T-helper 17 cell (primary cell): ENCODE data around the gene SCIN. TPM values are rescaled to one million over a fixed set of nuclear protein-coding genes. Genes with fewer than 3 reads are reported as not detected.

Experiments used
- ATAC-seq: fragments of 150-1000 bp; cut with Tn5 transposase; 2 replicates; pipeline ENCODE4 v1.10.0; 2021; ENCODE audit warnings: mild to moderate bottlenecking, moderate library complexity
- DNase-seq, 3 donors: peaks; one replicate each; pipeline versions ENCODE4 v3.0.0 to v3.0.0-alpha.2; 2020 to 2021
- H3K9me3 ChIP-seq: one replicate; pipeline ENCODE4 v1.7.0; 2013; ENCODE audit warnings: low read length, mild to moderate bottlenecking; ENCODE audit not compliant: control insufficient read depth, poor library complexity, severe bottlenecking
- H3K27ac Mint-ChIP-seq: one replicate; pipeline ENCODE4 v1.8.0; 2022; ENCODE audit warnings: mild to moderate bottlenecking, moderate library complexity, mixed read lengths
- H3K27me3 Mint-ChIP-seq: one replicate; pipeline ENCODE4 v1.8.0; 2022; ENCODE audit warnings: mixed read lengths
- H3K36me3 Mint-ChIP-seq: one replicate; pipeline ENCODE4 v1.8.0; 2022; ENCODE audit warnings: low read depth, mixed read lengths
- H3K4me1 Mint-ChIP-seq: one replicate; pipeline ENCODE4 v1.8.0; 2022; ENCODE audit warnings: mild to moderate bottlenecking, mixed read lengths
- H3K4me3 Mint-ChIP-seq: one replicate; pipeline ENCODE4 v1.8.0; 2022; ENCODE audit warnings: mild to moderate bottlenecking, moderate library complexity, mixed read lengths
- total RNA-seq, 4 donors: library from RNA in 2 of 4; stranded (reverse) in 2 of 4; gene quantifications; one replicate each; pipeline ENCODE4 v1.2.3 and lab custom pipeline; 2022 to 2026

The SCIN gene
- total RNA-seq, 2 donors from 2014 or later = 0.15 TPM; not detected in 1

DNA sequence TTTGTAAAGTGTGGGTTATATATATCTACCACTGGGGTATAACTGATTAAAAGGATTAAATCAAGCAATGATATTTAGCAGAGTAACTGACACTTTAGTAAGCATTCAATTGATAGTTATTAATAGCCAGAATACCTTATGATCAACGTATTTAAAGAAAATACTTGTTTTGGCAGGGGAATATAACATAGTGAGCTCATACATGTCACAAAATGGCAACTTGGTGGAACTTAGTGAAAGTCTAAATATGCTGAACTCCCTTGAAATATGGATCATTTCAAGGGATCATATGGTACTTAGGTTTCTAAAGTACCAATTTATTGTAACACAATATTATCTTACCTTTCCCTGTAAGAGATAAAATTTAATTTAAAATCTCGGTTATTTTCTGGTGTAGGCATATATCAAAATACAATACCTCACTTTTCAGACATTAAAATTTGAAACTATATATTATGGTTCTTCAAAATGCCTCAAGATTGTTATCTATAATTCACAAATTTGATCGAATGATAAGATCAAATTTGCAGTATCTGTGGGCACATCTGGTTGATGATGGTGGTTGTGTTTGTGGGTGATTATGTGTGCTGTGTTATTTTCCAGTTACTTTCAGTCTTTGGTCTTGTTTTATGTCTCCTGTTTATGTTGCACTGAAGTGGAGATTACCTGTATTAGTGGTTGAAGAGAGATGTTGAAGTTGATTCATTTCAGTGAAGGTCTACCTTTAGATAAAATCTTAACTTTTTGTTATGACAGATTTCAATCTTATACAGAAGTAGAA, 122.1 kb downstream of the SCIN start:
- H3K4me1 Mint-ChIP-seq = peaks cover 27% of the 10 kb centered on the region
- DNase-seq = no peak
- ATAC-seq = peak; percentile 45
- H3K27ac Mint-ChIP-seq = peak overlapping the region; percentile 6
- H3K36me3 Mint-ChIP-seq = no peaks in the 10 kb centered on the region
- H3K4me3 Mint-ChIP-seq = no peak overlapping the region
- no peaks in the 10 kb centered on the region for H3K9me3 ChIP-seq
- no peaks in the 10 kb centered on the region for H3K27me3 Mint-ChIP-seq

DNA sequence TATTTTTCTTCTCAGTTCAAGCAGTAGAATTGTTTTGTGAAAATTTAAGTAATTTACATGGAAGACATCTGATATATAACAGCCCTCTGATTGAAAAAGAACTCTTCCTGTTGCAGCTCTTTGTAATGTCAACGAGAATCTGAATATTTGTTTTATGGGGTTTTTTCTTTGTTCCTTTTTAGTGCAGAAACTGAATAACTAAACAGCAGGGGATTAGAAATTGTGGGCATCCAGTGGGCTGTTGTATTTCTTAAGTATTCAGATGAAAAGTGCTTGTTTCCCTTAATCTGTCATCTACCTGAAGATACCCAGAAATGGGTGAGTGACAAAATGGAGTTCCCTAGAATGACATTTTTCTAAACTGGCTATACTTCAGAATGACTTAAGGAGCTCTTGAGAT, 124.3 kb downstream of the SCIN start:
- no peaks in the 10 kb centered on the region for H3K9me3 ChIP-seq
- H3K27ac Mint-ChIP-seq = peak overlapping the region; percentile 53
- H3K36me3 Mint-ChIP-seq = no peaks in the 10 kb centered on the region
- no peaks in the 10 kb centered on the region for H3K27me3 Mint-ChIP-seq
- H3K4me3 Mint-ChIP-seq = no peak overlapping the region
- ATAC-seq = no peak
- H3K4me1 Mint-ChIP-seq = peaks cover 18% of the 10 kb centered on the region
- DNase-seq = no peak

DNA sequence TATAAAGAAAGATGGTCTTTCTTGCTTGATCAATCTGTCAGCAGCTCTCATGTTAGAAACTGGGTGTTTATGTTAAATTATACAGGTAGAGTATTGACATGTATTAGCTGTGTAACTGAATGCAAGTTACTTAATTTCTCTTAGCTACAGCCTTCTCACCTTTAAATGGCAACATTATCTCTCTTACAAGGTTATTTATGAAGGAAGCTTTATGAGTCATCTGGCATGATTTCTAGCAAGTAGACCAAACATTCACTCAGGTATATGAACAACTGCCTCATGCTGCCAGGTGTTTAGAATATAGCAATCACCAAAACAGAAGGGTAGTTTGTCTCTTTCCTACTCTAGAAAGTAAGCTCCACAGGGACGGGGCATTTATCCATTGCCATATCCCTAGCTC, 125.4 kb downstream of the SCIN start:
- Mint-ChIP-seq H3K27ac (peak overlapping the region; percentile 74), H3K27me3 (no peaks in the 10 kb centered on the region), H3K36me3 (no peaks in the 10 kb centered on the region), H3K4me3 (no peak overlapping the region), H3K4me1 (peaks cover 17% of the 10 kb centered on the region)
- DNase-seq (no peak), ATAC-seq (no peak)
- H3K9me3 ChIP-seq = no peaks in the 10 kb centered on the region

DNA sequence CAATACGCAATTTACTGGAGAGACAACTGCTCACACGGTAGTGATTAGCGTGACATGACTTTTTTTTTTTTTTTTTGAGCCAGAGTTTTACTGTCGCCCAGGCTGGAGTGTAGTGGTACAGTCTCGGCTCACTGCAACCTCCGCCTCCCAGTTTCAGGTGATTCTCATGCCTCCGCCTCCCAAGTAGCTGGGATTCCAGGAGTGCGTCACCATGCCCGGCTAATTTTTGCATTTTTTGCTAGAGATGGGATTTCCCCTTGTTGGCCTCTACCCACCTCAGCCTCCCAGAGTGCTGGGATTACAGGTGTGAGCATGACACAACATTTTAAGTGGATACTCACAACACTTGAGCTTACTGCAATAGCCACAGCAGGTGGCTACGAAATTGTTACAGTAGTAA, 128.8 kb downstream of the SCIN start:
- Mint-ChIP-seq H3K27me3 (no peaks in the 10 kb centered on the region), H3K4me3 (no peak overlapping the region), H3K27ac (no peak overlapping the region), H3K36me3 (peaks cover 2% of the 10 kb centered on the region), H3K4me1 (peaks cover 6% of the 10 kb centered on the region)
- ATAC-seq (no peak), DNase-seq (no peak)
- H3K9me3 ChIP-seq = no peaks in the 10 kb centered on the region

DNA sequence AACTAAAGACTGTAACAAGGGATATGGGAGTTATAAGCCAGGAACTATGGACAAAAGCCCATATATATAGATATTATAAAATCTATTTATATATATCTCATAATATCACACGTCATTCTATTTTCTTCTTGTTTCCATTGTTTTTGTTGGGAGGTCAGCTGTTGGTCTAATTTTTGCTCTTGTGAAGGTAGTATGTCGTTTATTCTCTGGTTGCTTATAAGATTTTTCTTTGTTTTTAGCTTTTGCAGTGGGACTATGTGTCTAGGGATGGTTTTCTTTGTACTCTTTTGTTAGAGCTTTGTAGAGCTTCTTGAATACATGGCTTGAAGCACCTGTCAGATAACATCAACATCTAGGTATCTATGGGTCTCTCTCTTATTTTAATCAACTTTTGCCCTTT, 130.9 kb downstream of the SCIN start:
- no peak for ATAC-seq
- H3K36me3 Mint-ChIP-seq = peaks cover 2% of the 10 kb centered on the region
- no peak overlapping the region for H3K27ac Mint-ChIP-seq
- H3K4me1 Mint-ChIP-seq = peaks cover 3% of the 10 kb centered on the region
- no peak for DNase-seq
- H3K4me3 Mint-ChIP-seq = no peak overlapping the region
- H3K27me3 Mint-ChIP-seq = no peaks in the 10 kb centered on the region
- H3K9me3 ChIP-seq = no peaks in the 10 kb centered on the region

DNA sequence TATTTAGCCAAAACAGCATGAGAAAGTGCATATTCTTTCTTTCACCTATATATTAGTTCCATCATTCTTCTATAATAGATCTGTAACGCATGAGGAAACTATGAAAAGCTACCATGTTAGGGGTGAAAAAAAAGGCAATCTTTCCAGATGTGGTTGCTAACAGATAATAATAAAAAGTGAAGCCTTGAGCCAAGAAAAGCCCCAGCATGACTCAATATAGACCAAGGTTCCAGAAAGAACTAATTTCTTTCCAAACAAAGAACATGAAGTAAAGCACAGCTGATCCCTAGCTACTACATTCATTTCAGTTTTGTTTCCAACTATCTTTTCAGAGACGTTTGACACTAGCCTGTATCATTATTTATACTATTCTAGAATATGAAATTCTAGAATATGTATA, 133.4 kb downstream of the SCIN start:
- no peak overlapping the region for H3K4me3 Mint-ChIP-seq
- no peak overlapping the region for H3K27ac Mint-ChIP-seq
- no peaks in the 10 kb centered on the region for H3K27me3 Mint-ChIP-seq
- H3K9me3 ChIP-seq = no peaks in the 10 kb centered on the region
- ATAC-seq (no peak), DNase-seq (no peak)
- peaks cover 3% of the 10 kb centered on the region for H3K4me1 Mint-ChIP-seq
- H3K36me3 Mint-ChIP-seq = peaks cover 2% of the 10 kb centered on the region

DNA sequence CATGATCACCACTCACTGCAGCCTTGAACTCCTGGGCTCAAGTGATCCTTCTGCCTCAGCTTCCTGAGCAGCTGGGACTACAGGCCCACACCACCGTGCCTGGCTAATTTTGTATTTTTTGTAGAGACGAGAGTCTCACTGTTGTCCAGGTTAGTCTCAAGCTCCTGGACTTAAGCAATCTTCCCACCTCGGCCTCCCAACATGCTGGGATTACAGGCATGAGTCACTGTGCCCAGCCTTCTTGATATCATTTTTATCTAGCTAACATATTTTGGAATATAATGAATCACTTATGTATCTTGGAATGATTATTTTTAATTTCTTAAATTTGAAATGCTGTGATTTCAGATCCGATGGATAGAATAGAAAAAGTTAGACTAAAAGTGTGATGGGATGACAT, 135.4 kb downstream of the SCIN start:
- Mint-ChIP-seq H3K4me1 (peaks cover 3% of the 10 kb centered on the region), H3K27ac (no peak overlapping the region), H3K27me3 (no peaks in the 10 kb centered on the region), H3K4me3 (no peak overlapping the region), H3K36me3 (peaks cover 2% of the 10 kb centered on the region)
- DNase-seq (no peak), ATAC-seq (no peak)
- H3K9me3 ChIP-seq = no peaks in the 10 kb centered on the region

DNA sequence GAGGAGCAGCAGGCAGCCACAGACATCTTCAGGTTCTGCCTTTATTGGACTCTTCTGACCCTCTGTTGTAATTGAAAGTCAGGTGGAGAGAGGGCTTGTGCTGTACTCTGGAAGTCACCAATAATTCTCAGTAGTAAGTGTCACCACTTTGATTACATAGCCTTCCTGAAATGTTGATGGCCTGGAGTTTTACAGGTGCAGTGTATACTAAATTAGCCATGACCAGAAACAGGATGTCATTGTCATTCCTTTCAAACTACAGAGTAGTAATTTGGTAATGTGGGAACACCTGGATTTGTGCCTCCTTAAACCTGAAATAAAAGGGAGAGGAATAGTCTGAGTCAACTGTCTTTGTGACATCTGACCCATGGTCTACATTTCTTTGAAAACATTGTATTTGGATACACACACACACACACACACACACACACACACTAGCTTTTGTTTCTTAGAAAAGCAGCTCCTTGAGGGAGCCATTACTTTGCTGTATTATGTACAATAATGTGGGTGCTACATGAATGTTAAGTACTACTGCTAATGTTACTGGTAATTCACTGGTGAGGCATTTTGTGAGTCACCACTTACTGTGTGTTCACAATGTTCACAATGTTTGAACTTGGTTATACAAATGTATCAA, 136.5 kb downstream of the SCIN start:
- no peaks in the 10 kb centered on the region for H3K36me3 Mint-ChIP-seq
- DNase-seq (no peak), ATAC-seq (no peak)
- H3K27ac Mint-ChIP-seq = no peak overlapping the region
- no peak overlapping the region for H3K4me3 Mint-ChIP-seq
- H3K4me1 Mint-ChIP-seq = peaks cover 3% of the 10 kb centered on the region
- no peaks in the 10 kb centered on the region for H3K27me3 Mint-ChIP-seq
- H3K9me3 ChIP-seq = no peaks in the 10 kb centered on the region

DNA sequence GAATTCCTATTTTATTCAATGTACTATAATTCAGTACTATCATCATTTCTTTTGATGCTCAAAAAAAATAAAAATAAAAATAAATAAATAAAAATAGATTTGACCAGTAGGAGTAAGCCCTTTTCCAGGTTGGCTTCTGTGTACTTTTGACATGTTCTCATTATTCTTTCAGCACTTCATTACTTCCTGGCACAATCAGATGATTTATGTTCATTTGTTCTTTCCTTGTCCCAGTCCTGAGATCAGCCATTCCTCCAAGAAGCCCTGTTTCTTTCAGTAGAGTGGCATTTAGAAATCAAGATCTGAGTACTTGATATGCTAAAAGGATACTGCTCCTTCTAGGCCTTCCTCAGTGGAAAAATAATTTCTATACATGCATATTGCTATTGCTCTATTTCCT, 137.8 kb downstream of the SCIN start:
- H3K27me3 Mint-ChIP-seq = no peaks in the 10 kb centered on the region
- ATAC-seq (no peak), DNase-seq (no peak)
- no peak overlapping the region for H3K27ac Mint-ChIP-seq
- H3K36me3 Mint-ChIP-seq = no peaks in the 10 kb centered on the region
- H3K4me3 Mint-ChIP-seq = no peak overlapping the region
- no peaks in the 10 kb centered on the region for H3K9me3 ChIP-seq
- H3K4me1 Mint-ChIP-seq = peaks cover 3% of the 10 kb centered on the region

Other genes starting within 250 kb of the SCIN start
- 1 to 10 TPM; 5.8 to 7.0 TPM for gene VWDE, start 166.9 kb upstream of the SCIN start, total RNA-seq
- 100 to 1,000 TPM in 1 of 2 donors, 10 to 100 TPM in 1; 92.1 to 122 TPM for gene ARL4A, start 116.9 kb downstream of the SCIN start, total RNA-seq